ENCODE data around the gene TCL1B.

The TCL1B gene

GRCh38 chr14:95666450-95666849 lies 19.8 kb upstream of the TCL1B start:
- no peak overlapping the region for H3K4me3 ChIP-seq (ENCODE audit: low read depth, low read length)
- TF ChIP-seq, protein P1, sequence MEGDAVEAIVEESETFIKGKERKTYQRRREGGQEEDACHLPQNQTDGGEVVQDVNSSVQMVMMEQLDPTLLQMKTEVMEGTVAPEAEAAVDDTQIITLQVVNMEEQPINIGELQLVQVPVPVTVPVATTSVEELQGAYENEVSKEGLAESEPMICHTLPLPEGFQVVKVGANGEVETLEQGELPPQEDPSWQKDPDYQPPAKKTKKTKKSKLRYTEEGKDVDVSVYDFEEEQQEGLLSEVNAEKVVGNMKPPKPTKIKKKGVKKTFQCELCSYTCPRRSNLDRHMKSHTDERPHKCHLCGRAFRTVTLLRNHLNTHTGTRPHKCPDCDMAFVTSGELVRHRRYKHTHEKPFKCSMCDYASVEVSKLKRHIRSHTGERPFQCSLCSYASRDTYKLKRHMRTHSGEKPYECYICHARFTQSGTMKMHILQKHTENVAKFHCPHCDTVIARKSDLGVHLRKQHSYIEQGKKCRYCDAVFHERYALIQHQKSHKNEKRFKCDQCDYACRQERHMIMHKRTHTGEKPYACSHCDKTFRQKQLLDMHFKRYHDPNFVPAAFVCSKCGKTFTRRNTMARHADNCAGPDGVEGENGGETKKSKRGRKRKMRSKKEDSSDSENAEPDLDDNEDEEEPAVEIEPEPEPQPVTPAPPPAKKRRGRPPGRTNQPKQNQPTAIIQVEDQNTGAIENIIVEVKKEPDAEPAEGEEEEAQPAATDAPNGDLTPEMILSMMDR (IDR thresholded peaks at IDR 0.05; ENCODE audit: low read depth, low read length, missing control alignments): no peak
- DNase-seq (ENCODE audit: low read depth): no peak
- in situ Hi-C loops (cut with HindIII; ENCODE audit: low sequenced_read_pairs): no loop called here

DNA sequence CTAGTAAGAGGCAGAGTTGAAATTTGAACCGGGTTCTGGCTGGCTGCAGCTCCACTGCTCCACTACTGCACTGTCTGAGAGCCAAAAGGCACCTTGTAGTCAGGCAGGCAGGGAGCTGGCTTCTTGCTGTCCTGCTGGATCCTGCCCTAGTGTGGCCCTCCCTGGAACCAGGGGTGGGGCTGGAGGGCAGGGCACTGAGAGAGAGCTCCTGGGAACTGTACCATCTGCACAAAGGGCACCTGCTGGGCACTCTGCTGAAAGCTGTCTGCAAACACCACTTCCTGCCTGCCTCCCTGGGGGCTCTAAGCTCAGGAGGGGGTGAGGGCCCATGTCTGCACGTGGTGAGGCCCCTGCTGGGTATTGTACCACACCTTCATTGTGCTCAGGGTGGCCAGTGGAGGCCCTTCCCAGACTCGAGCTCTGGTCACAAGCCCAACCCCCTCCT lies 19.0 kb upstream of the TCL1B start:
- TF ChIP-seq, protein P1 (IDR thresholded peaks at IDR 0.05; ENCODE audit: low read depth, low read length, missing control alignments): no peak
- DNase-seq (ENCODE audit: low read depth): no peak
- no peak overlapping the region for H3K4me3 ChIP-seq (ENCODE audit: low read depth, low read length)
- in situ Hi-C loops (cut with HindIII; ENCODE audit: low sequenced_read_pairs): no loop called here

- DNase-seq (ENCODE audit: low read depth): no peak
- H3K4me3 ChIP-seq (ENCODE audit: low read depth, low read length): no peak overlapping the region
- TF ChIP-seq, protein P1 (IDR thresholded peaks at IDR 0.05; ENCODE audit: low read depth, low read length, missing control alignments): no peak
- in situ Hi-C loops (cut with HindIII; ENCODE audit: low sequenced_read_pairs): no loop called here
Measured at GRCh38 chr14:95668235-95668772, 17.9 kb upstream of the TCL1B start.

DNA sequence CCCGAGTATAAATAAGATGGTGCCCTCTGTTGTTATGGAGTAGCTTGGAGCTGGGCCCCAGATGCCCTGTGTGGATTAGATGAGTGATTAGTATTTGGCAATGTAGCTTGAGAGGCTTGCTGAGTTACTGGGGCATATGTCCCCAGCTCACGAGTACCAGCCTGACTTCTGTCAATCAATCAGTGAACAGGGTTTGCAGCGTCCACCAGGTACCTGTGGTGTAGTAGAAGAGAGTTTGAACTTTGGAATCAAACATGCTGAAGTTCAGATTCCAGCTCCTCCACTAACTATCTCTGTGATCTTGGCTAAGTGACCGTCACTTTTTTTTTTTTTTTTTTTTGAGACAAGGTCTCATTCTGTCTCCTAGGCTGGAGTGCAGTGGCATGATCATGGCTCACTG lies 11.6 kb upstream of the TCL1B start:
- H3K4me3 ChIP-seq (ENCODE audit: low read depth, low read length): no peak overlapping the region
- in situ Hi-C loops (cut with HindIII; ENCODE audit: low sequenced_read_pairs): loop anchor here (10.0 kb wide), 1 partner anchor 50 kb away; no protein-coding TSS in a partner anchor
- no peak for DNase-seq (ENCODE audit: low read depth)
- TF ChIP-seq, protein P1 (IDR thresholded peaks at IDR 0.05; ENCODE audit: low read depth, low read length, missing control alignments): no peak

DNA sequence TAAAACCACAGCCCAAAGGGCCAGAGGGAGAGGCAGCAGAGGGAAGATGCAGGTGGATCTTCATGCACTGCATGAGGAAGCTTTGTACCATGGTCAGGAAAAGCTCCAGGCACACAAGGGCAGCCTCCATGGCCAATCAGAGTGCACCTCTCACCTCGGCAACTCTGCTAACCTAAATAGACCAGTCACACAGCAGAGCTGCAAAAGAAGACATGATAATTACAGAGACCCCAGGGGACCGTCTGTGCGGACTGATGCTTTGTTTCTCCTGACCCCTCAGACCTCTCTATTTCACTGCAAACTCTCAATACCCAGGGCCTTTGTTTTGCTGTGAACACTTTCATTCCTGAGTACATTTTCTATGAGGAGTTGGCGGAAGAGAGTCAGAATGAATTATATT lies 10.7 kb upstream of the TCL1B start:
- in situ Hi-C loops (cut with HindIII; ENCODE audit: low sequenced_read_pairs): loop anchor here (10.0 kb wide), 1 partner anchor 51 kb away; no protein-coding TSS in a partner anchor
- no peak overlapping the region for H3K4me3 ChIP-seq (ENCODE audit: low read depth, low read length)
- no peak for DNase-seq (ENCODE audit: low read depth)
- TF ChIP-seq, protein P1 (IDR thresholded peaks at IDR 0.05; ENCODE audit: low read depth, low read length, missing control alignments): no peak

DNA sequence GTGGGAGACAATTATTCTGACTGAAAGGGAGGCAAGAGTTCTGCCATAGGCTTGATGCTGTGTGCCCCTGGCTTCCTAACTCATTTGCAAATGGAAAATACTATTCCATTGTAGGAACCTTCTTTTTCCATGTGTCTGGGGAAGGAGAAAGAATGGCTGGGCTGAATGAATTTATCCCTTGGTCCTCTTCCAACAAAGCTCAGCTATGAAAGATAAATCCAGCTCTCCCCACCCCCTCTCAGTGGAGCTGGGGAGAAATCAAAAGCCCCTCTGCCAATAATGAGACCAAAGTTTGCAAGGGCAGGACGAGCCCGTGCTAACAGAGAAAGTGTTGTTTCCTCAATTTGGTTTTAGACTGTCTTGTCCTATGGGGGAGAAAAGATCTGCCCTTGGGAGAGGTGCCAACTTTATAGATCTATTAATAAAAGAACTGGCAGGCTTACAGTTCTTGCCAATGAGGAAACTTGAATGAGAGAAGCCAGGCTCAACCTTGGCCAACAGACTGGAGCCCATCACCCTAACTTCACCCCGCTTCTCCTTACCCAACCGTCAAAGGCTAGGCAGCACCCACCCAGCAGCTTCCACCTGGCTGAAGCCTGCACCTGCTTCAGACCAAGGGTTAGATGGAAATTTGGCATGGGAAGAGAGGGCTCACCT lies 8.9 kb upstream of the TCL1B start:
- in situ Hi-C loops (cut with HindIII; ENCODE audit: low sequenced_read_pairs): loop anchor here (10.0 kb wide), 1 partner anchor 53 kb away; no protein-coding TSS in a partner anchor
- no peak for DNase-seq (ENCODE audit: low read depth)
- TF ChIP-seq, protein P1 (IDR thresholded peaks at IDR 0.05; ENCODE audit: low read depth, low read length, missing control alignments): no peak
- H3K4me3 ChIP-seq (ENCODE audit: low read depth, low read length): no peak overlapping the region
